HG03139 (cell line): ENCODE measurements around the gene FNDC8.
"Not testable (repeated sequence)": the region's sequence is repeated elsewhere in the genome, so short reads cannot be mapped to it uniquely, and the experiment has no call there.

ENCODE experiments used
- ATAC-seq: cut with Tn5 transposase; IDR thresholded peaks from one replicate; pipeline ENCODE4 v1.9.1; 2021; ENCODE audit not compliant: unreplicated experiment

The FNDC8 gene

GRCh38 chr17:35141681-35142466, 20.5 kb downstream of the FNDC8 start, which contains the start of gene NLE1:
TSS of gene NLE1 (minus strand) at chr17:35142303. CDS start at chr17:35142275, 28 bp downstream.
- peak; percentile 72 for ATAC-seq

GRCh38 chr17:35142467-35142796, 21.0 kb downstream of the FNDC8 start:
- no peak for ATAC-seq

- no peak for ATAC-seq
Measured at GRCh38 chr17:35144840-35145239, 23.4 kb downstream of the FNDC8 start.

DNA sequence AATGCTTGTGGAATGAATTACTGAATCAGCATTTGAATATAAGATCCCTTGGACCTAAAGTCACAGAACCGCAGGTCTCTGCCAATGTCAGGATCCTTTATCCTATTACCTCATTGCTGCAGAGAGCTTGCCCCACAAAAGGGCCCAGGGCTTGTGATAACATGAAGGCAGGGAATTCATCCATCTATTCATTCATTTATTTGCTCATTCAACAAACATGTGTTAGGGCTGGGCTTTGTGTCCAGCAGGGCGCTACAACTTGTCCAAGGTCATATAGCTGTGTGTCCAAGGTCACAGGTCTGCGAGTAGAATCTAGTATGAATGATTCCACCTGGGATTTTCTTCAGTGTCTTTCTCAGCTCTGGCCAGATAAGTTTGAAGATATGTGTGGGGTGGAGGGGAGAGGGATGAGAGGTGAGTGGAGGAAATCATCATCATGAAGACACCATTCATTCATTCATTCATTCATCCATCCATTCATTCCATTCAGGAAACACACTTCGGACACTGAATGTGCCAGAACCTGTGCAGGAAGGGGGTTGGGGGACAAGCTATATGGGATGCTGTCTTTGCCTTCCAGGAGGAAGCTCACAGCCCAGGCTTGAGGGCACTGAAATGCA, 24.9 kb downstream of the FNDC8 start:
- no peak for ATAC-seq

- no peak for ATAC-seq
Measured at GRCh38 chr17:35147375-35147905, 26.0 kb downstream of the FNDC8 start, which contains the start of gene UNC45B. TSS of gene UNC45B (plus strand) at chr17:35147817. CDS start at chr17:35148264, 447 bp downstream.

DNA sequence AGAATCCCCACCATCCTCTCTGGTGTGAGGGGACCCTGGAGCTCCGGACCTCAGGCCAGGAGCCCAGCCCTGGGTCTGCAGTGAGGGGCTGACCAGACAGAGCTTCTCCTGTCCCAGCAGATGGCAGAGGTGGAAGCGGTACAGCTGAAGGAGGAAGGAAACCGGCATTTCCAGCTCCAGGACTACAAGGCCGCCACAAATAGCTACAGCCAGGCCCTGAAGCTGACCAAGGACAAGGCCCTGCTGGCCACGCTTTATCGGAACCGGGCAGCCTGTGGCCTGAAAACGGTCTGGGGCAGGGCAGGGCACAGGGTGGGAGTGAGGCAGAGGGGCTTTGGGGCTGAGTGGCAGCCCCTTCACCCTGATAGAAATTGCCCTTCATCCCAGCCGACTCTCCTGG, 26.7 kb downstream of the FNDC8 start:
- ATAC-seq = no peak

GRCh38 chr17:35149941-35150340, 28.5 kb downstream of the FNDC8 start:
- no peak for ATAC-seq

DNA sequence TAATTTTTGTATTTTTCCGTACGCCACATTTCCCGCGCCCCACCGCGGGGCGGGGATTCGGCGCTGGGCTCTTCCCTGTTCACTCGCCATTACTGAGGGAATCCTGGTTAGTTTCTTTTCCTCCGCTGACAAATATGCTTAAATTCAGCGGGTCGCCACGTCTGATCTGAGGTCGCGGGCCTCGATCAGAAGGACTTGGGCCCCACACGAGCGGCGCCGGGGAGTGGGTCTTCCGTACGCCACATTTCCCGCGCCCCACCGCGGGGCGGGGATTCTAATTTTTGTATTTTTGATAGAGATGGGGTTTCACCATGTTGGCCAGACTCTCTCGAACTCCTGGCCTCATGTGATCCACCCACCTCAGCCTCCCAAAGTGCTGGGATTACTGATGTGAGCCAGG, 29.7 kb downstream of the FNDC8 start:
- ATAC-seq = not testable (repeated sequence)

- no peak for ATAC-seq
Measured at GRCh38 chr17:35152421-35153140, 31.2 kb downstream of the FNDC8 start.

DNA sequence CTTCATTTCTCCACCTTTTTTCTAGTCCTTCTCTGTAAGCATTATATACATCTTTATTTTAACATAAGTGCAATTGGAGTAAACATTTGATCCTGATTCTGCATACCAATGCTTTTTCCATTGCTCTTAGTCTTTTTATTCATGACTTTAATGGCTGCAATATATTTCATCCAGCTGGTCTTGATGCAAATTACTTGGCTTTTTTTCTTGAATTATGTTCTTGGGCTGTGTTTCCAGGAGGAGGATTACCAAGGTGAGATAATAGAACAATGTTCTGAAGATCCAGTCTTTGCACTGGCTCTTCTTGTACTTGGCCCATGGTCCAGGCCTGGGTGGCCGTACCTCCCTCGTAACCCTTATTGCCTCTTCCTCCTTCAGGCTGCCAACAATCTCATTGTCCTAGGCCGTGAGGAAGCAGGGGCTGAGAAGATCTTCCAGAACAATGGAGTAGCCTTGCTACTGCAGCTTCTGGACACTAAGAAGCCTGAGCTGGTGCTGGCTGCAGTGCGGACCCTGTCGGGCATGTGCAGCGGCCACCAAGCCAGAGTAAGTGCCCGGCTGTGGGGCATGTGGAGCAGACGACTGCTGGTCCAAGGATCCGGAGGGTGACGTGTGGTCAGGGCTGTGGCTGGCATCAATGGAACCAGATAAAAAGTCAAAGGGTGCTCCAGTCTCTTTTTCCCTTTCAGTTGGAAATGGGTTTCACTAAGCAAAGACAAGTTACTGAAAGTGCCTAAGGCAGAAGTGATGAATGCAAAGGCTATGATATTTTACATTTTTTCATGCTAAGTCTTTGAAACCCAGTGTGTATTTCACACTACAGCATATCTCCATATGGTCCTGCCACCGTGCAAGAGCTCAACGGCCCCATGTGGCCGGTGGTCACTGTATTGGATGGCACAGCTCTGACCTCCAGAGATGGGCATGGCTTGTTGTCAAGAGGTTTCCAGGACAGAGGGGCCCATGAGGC, 33.1 kb downstream of the FNDC8 start:
- no peak for ATAC-seq

- no peak for ATAC-seq
Measured at GRCh38 chr17:35155246-35155645, 33.8 kb downstream of the FNDC8 start.

DNA sequence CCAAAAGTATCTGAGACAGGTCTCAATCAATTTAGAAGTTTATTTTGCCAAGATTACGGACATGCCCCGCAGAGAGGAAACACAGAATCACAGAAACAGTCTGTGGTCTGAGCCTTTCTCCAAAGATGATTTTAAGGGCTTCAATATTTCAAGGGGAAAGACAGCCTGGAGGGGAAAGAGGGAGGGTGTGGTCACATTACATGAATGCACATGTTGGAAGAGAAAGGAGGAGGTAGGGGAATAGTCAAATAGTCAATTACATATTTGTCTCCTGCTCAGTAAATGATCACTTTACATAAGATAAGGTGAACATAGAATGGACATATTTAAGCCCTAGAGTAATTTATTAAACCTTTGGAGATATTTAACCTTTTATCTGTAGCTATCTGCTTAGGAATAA, 38.5 kb downstream of the FNDC8 start:
- ATAC-seq = no peak

DNA sequence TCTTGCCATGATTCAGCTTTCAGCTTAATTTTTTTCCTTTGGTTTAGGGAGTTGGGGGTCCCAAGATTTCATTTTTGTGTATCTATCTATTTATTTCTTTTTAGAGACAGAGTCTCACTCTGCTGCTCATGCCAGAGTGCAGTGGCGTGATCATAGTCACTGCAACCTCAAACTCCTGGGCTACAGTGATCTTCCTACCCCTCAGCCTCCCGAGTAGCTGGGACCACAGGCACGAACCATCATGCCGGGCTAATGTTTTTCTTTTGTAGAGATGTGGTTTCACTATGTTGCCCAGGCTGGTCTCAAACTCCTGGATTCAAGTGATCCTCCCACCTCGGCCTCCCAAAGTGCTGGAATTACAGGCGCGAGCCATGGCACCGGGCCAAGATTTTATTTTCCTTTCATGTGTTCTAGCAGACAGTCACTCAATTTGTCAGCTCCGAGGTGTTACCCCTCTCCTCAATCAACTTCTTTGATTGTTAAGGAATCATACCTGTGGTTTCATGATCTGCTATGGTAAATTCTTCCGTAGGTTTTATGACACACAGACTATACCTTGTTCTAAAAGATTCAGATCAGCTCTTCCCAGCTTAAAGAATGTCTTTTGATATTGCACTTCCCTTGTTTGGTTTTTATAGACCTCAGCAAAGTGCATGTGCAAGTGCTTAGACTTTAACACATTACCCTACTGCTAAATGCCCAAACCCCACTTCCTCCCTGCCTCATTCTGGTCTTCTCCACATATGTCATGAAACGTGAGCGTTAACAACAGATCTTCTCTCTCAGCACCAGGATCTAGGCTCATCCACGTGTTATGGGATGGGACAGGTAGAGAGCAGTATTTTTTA, 39.2 kb downstream of the FNDC8 start:
- no peak for ATAC-seq

- no peak for ATAC-seq
Measured at GRCh38 chr17:35161281-35161761, 39.9 kb downstream of the FNDC8 start.

GRCh38 chr17:35162755-35163154, 41.3 kb downstream of the FNDC8 start:
- no peak for ATAC-seq

DNA sequence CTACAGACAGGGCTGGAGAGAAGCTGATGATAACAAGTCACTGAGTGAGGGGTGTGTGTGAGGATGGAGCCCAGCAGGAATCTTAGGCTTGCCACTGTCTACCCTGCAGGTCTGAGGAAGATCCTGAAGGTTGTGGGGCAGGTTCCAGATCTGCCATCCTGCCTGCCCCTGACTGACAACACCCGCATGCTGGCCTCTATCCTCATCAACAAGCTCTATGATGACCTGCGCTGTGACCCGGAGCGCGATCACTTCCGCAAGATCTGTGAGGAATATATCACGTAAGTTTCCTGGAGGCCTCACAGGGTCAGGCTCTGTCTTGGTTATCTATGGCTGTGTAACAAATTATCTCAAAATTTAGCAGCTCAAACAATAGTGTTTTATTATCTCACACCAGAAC, 42.5 kb downstream of the FNDC8 start:
- ATAC-seq = no peak

DNA sequence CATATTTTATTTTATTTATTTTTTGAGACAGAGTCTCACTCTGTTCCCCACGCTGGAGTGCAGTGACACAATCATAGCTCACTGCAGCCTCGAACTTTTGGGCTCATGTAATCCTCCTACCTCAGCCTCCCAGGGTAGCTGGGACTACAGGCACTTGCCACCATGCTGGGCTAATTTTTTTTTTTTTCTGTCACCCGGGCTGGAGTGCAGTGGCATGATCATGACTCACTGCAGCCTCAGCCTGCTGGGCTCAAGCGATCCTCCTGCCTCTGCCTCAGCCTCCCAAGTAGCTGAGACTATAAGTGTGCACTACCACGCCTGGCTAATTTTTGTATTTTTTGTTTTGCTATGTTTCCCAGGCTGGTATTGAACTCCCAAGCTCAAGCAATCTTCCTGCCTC, 43.3 kb downstream of the FNDC8 start:
- no peak for ATAC-seq

GRCh38 chr17:35166526-35166925, 45.1 kb downstream of the FNDC8 start:
- ATAC-seq = no peak

- no peak for ATAC-seq
Measured at GRCh38 chr17:35167046-35167445, 45.6 kb downstream of the FNDC8 start.
